NCI-H446 treated with DMSO at 0.1 percent for 48 hours (cell line): ENCODE results near the gene PLD2.
A peak's percentile ranks its signal among the peaks of the same experiment; 100 is the strongest.
"Not testable (repeated sequence)": the region's sequence is repeated elsewhere in the genome, so short reads cannot be mapped to it uniquely, and the experiment has no call there.

Source experiments
- DNase-seq: peaks from one replicate; lab custom pipeline; 2025; lab: John Stamatoyannopoulos, UW

Gene PLD2

DNA sequence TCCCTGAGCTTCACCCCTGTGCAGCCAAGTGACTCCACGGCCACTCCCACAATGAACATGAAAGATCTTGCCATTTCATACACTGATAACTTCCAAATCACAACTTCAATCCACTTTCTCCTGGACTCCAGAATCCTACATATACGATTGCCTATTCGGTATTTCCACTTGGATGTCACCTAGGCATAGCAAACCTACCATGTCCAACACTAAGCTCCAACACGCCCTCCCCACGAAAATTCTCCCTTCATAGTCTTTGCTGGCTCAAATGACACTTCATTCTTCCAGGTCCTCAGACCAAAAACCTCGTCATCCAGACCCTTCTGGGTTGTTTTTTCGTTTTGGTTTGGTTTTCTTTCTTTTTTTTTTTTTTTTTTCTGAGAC is 16.3 kb upstream of the PLD2 start:
- no peak for DNase-seq

DNA sequence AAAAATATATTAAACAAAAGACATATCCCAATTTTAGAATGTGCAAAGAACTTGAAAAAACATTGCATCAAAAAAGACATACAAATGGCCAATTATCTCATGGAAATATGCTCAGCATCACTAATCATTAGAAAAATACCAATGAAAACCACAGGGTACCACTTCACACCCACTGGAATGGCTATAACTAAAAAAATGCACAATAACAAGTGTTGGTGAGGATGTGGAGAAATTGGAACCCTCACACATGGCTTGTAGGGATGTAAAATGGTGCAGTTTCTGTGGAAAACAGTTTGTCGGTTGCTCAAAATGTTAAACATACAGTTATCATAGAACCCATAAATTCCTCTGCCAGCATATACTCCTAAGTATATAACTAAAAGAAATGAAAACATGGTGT is 11.8 kb upstream of the PLD2 start:
- DNase-seq = no peak

DNA sequence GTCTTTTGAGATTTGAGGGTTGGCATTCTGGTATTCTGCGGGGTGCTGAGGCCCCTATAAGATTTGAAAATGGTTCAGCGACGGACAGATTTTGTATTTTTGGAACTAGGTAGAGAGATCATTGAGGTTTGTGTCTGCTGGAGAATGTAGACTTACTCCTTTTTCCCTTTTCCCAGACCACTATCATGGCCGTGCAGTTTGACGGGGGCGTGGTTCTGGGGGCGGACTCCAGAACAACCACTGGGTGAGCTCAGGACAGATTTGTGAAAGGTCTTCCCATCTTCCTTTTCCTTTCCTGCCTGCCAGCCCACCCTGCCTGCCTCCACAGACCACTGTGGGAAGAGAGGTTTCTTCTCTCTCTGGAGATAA is 10.4 kb upstream of the PLD2 start:
- no peak for DNase-seq

DNA sequence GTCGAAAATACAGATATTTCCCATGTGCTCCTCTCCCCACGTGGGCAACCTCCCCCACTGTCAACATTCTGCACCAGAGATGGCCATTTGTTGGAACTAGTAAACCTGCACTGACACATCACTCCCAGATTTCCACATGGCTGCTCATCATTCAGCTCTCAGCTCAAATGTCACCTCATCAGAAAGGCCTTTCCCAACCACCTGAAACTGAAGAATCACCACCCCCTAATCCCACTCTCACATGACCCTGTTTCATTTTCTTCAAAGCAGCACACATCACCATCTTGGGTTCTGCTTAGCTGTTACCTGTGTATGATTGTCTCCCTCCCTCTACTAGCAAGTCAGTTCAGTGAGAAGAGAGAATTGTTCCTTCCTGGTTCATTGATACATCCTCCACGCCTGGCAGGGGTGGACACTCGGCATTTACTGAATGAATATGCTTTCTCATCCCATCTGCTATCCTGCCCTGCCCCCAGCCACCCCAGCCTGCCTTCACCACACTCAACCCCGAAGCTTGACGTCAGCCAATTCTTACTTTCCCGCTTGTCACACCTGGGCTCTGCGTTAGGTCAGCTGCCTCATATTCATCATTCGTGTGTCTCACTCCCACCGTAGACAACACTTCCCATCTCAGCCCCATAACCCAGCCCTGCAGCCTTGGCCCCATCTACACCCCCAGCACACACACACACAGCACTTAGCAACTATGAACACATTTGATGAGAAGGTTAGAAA is 6.3 kb upstream of the PLD2 start:
- DNase-seq = no peak

DNA sequence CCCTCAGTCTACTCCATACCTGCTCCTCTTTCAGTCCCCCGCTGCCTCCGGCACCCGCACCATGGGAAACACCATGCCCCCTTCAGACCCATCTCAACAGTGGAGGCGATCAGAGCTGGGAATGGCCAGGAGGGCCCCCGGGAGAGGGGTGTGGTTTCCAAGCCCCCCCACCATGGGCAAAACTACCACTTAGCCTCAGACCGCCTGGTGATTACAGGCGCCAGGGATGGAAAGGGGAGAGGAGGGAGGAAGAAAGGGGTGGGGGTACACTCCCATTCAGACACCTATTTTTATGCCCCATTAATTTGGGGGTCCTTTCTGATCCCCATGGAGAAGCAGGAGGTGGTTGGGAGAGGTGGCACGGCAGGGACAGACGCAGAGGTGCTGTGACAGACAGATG is 4.7 kb upstream of the PLD2 start, which contains the start of gene C17orf114:
TSS of gene C17orf114 (minus strand) at position 101 of the 400 bp plus-strand sequence.
- no peak for DNase-seq

GRCh38 chr17:4806456-4806776 is 536 bp upstream of the PLD2 start:
- no peak for DNase-seq

DNA sequence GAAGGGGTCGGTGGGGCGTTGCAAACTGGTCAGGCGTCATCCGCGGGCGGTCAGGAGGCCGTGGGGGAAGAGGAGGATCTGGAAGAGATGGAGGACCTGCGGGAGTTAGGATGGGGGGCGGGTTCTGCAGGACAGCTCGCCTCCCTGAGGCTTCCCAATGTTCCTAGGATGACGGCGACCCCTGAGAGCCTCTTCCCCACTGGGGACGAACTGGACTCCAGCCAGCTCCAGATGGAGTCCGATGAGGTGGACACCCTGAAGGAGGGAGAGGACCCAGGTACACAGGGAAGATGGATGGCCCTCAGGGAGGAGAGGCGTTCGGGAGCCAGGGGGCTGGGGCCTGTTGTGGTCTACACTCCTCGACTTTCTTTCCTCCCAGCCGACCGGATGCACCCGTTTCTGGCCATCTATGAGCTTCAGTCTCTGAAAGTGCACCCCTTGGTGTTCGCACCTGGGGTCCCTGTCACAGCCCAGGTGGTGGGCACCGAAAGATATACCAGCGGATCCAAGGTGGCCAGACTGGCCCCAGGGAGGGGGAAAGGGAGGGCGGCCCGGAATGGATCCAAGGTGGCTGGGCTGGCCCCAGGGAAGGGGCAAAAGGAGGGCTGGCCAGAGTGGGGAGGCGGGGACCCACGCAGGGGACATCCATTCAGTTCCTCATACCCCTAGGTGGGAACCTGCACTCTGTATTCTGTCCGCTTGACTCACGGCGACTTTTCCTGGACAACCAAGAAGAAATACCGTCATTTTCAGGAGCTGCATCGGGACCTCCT is 839 bp downstream of the PLD2 start:
- no peak for DNase-seq

- DNase-seq = peak; percentile 72
Observed at GRCh38 chr17:4808378-4808767, 1.4 kb downstream of the PLD2 start.

GRCh38 chr17:4810696-4811290 is 3.8 kb downstream of the PLD2 start:
- DNase-seq = no peak

DNA sequence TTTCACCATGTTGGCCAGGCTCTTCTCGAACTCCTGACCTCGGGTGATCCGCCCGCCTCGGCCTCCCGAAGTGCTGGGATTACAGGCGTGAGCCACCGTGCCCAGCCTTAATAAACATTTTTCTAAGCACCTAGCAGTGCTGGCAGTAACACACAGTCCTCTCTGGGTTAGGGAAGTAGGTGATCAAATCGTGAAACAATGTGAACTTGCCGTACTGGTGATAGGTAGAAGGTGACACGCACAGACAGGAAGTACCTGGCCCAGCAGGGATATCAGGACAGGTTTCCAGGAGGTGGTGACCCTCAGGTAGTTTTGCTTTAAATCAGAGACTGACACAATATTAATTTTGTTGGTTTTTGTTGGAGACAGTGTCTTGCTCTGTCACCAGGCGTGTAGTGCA is 4.5 kb downstream of the PLD2 start:
- no peak for DNase-seq

- no peak for DNase-seq
Observed at GRCh38 chr17:4812690-4813089, 5.7 kb downstream of the PLD2 start.

GRCh38 chr17:4815043-4815675 is 8.2 kb downstream of the PLD2 start:
- DNase-seq = no peak

DNA sequence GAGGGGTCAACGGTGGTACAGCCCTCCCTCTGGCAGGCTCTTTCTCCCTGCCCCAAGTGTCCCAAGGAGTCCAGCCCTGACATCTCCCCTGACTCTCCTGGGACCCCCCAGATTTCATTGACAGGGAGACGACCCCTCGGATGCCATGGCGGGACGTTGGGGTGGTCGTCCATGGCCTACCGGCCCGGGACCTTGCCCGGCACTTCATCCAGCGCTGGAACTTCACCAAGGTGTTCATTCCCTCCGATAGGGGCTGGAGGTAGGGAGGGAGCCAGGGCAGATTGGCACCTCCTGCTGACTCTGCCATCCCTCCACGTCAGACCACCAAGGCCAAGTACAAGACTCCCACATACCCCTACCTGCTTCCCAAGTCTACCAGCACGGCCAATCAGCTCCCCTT is 9.9 kb downstream of the PLD2 start:
- no peak for DNase-seq

DNA sequence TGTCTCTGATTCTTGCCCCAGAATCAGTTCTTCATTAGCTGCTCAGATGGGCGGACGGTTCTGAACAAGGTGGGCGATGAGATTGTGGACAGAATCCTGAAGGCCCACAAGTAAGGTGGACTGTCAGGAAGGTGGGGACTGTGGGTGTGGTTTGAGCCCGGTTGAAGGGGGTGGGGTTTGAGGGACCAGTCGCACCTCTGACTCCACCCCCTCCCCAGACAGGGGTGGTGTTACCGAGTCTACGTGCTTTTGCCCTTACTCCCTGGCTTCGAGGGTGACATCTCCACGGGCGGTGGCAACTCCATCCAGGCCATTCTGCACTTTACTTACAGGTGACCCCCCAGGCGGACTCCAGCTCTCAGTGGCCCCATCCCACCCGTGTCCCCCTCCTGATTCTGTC is 11.3 kb downstream of the PLD2 start:
- DNase-seq = no peak

- DNase-seq = no peak
Observed at GRCh38 chr17:4822835-4823234, 15.9 kb downstream of the PLD2 start.

DNA sequence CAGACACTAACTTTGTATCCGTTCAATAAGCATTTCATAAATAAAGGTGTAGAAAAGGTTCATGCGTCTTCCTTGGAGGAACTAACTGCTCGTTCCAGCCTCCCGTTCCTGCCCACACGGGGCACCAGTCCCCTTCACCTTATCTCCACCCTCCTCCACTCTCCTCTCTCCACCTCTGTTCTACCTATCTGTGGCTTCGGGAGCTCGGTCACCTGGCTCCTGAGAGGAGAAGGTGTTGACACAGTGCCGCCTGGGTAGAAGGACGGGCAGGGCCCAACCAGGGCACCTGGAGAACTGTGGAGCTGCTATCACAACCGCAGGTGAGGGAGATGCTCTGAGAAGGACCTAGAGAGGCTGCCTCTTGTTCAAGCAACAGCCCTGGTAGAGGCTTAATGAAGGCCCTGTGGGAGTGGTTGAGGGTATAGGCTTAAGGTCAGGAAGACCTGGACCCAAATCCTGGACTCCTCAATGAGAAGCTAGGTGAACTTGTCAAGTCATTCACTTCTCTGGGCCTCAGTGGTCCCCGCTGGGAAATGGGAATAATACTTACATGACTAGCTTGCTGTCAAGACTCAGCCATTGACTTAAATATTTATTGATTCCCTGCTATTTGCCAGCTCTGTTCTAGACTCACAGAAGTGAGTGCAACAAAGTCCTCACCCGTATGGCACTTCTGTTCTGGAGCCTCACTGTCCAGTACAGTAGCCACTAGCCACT is 16.6 kb downstream of the PLD2 start:
- DNase-seq = no peak

GRCh38 chr17:4827399-4827798 is 20.4 kb downstream of the PLD2 start:
- DNase-seq = no peak

- DNase-seq = not testable (repeated sequence)
Observed at GRCh38 chr17:4832829-4833177, 25.9 kb downstream of the PLD2 start.

GRCh38 chr17:4833178-4833940 is 26.4 kb downstream of the PLD2 start, which contains the start of gene MINK1:
Gene MINK1, plus strand, starts transcription at chr17:4833340. Its CDS starts 244 bp downstream, at chr17:4833584.
- peak; percentile 73 for DNase-seq

GRCh38 chr17:4833941-4834680 is 27.2 kb downstream of the PLD2 start:
- DNase-seq = no peak

DNA sequence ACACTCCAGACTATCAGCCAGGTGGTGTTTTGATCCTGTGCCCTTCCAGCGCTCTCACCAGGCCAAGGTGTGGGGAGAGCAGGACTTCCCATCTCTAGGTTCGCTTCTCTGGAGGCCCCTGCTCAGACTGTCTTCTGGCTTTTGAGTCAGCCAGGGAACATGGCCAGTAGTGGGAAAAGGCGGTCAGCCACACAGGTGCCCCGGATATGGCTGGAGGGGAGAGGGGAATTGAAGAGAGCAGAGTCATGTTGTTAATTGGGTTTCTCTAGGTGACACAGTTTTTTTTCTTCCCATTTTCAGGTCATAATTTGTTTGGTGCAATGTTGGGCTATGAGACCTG is 27.7 kb downstream of the PLD2 start:
- DNase-seq = no peak
